C4-2B (cell line): ENCODE results near the gene GPR139.

Source experiments
- H3K27ac ChIP-seq: fragments of 450-650 bp; 2 replicates; pipeline ENCODE4 v1.5.1; 2017
- ZFX ChIP-seq: fragments of 450-650 bp; IDR thresholded peaks from 2 replicates; pipeline ENCODE4 v1.6.1; 2017
- TF ChIP-seq, protein P1 (sequence below): fragments of 450-650 bp; conservative IDR thresholded peaks from 2 replicates; pipeline ENCODE4 v1.5.1; 2017; ENCODE audit warnings: mild to moderate bottlenecking

Gene GPR139

DNA sequence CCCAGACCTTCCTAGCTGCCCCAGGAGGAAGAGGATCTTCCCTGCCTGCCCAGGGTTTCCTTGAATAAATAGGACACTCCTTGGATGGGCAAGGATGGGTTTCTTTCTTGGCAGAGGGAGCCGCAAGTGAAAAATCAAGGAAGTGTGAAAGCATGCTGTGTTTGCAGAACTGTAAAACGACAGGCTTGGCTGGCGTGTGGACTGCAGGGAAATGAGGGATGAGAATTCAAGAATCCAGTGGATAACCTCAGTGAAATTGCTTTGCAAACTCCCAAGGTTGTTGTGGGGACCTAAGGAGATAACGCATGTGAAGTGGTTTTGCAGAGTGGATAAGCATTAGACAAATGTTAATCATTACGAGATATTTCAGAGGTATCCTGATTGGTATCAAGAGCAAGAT, 20.4 kb downstream of the GPR139 start:
- H3K27ac ChIP-seq: no peak overlapping the region
- TF ChIP-seq, protein P1, sequence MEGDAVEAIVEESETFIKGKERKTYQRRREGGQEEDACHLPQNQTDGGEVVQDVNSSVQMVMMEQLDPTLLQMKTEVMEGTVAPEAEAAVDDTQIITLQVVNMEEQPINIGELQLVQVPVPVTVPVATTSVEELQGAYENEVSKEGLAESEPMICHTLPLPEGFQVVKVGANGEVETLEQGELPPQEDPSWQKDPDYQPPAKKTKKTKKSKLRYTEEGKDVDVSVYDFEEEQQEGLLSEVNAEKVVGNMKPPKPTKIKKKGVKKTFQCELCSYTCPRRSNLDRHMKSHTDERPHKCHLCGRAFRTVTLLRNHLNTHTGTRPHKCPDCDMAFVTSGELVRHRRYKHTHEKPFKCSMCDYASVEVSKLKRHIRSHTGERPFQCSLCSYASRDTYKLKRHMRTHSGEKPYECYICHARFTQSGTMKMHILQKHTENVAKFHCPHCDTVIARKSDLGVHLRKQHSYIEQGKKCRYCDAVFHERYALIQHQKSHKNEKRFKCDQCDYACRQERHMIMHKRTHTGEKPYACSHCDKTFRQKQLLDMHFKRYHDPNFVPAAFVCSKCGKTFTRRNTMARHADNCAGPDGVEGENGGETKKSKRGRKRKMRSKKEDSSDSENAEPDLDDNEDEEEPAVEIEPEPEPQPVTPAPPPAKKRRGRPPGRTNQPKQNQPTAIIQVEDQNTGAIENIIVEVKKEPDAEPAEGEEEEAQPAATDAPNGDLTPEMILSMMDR: no peak
- TF ChIP-seq ZFX: no peak

DNA sequence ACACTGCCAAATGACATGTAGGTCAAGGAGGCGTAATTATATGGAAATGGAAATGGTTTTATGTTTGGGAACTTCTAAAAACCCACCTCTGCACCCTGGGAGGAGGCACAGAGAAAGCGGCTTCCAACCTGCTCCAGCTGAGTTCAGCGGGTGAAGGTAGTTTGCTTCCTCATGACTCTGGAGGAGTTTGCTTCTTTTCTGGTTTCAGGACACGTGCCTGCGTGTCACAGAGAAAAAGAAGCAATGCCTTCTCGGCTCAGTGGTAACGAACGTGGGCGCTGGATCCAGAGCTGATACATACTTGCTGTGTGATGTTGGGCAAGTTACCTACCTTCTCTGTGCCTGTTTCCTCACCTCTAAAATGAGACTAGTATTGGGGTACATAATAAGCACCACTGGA, 22.1 kb downstream of the GPR139 start:
- no peak for TF ChIP-seq ZFX
- TF ChIP-seq, protein P1: no peak
- no peak overlapping the region for H3K27ac ChIP-seq

DNA sequence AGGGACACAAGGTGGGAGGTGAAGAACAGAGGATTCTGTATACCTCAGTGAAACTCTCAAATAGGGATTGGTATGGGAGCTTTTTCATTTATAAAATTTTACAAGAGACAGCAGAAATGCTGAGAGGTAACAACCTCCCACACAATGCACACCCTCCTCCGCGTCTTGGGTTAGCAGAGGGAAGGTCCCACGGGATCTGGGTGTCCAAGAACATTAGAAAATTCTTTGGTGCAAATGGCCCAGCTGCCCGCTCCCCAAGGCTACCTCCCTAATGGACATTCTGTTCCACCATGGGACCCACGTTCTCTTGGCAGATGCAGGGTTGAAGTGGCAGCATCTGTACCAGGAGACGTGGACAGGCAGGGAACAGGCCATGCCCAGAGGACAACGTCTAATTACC, 22.5 kb downstream of the GPR139 start:
- TF ChIP-seq, protein P1: no peak
- TF ChIP-seq ZFX: no peak
- no peak overlapping the region for H3K27ac ChIP-seq

DNA sequence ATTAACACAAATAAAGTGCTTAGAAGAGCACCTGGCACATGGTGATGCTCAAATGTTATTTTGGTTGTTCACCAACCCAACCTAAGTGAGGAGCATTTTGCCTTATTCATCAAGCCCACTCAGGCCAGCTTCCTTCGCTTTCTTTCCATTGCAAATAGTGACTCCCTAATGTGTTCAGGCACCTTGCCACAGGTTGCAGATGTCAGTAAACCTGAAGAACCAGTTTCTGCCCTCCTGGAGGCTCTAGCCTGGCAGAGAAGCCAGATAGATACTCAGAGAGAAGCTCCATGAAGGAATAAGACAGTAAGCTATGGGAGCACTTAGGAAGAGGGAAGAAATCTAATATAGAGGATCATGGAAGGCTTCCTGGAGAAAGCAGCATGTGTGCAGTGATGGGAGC, 23.9 kb downstream of the GPR139 start:
- TF ChIP-seq, protein P1: no peak
- TF ChIP-seq ZFX: no peak
- no peak overlapping the region for H3K27ac ChIP-seq

DNA sequence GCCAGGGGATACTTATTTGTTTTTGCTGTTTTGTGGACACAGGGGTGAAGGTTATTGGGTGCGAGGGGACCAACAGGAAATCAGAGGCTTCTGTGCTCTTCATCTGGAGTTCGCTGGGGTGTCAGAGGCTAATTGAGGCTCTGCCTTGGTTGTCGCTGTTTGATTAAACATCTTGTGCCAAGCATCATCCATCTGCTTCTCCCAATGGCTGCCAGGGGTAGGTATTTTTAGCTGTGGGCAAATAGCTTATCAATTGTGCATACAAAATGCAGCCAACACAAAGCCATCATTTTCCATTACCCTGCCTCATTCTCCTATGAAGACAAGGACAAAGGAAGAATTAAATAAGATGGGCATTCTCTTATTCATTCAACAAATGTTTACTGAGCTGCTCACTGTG, 27.8 kb downstream of the GPR139 start:
- H3K27ac ChIP-seq: no peak overlapping the region
- no peak for TF ChIP-seq ZFX
- TF ChIP-seq, protein P1: no peak

DNA sequence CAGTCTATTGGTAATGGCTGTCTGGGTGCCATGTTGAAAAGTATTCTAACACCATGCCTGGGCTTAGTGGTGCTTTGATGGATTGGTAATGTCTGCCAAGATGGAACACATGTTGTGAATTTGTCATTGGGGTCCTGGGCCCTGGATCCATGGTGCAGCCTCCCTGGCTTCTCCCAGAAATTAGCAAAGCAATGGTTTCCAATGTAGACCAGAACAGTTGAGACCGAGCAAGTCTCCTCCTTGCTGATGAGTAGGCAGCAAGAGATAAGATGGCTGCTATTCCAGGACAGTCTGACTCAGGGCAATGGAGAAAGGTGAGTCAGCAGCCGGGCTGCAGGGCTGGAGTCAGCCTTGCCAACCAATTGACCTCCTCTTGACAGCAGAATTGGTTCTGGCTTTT, 30.8 kb downstream of the GPR139 start:
- TF ChIP-seq, protein P1: no peak
- H3K27ac ChIP-seq: no peak overlapping the region

DNA sequence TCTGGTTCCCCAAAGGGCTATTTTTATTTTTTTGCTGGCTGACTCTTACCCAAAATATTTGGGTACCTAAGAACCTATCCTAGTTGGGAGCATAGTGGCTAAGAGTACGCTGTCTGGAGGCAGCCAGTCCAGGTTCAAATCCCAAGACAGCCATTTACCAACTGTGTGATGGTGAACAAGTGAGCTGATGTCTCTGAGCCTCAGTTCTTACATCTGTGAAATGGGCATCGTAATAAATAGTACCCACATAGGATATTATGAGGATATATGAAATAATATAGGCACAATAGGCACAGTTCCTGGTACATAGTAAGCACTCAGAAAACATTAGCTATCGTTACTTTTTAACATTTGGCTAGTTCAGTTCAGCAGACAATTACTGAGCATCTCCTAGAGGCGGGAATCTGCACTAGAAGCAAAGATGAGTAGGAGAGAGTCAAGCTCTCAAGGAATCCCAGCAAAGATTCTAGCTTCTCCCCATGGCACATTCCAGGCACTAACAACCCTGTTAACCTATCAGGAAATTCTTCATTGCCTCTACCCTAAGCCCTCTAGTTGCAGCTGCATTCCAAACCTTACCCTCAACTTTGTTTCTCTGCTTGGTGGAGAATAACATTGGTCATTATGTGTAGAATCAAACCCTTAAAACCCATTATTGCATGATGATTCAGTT, 31.6 kb downstream of the GPR139 start:
- H3K27ac ChIP-seq: no peak overlapping the region
- TF ChIP-seq, protein P1: no peak
- no peak for TF ChIP-seq ZFX
